CD4-positive, alpha-beta T cell treated with Interleukin-2 at 100 ng/mL for 4 hours (primary cell): ENCODE data around the gene PRSS56.
"Not testable (repeated sequence)": the region's sequence is repeated elsewhere in the genome, so short reads cannot be mapped to it uniquely, and the experiment has no call there.

Source experiments
- DNase-seq: peaks from one replicate; pipeline ENCODE4 v3.0.0-alpha.2; 2020; ENCODE audit warnings: low spot score

Gene PRSS56

DNA sequence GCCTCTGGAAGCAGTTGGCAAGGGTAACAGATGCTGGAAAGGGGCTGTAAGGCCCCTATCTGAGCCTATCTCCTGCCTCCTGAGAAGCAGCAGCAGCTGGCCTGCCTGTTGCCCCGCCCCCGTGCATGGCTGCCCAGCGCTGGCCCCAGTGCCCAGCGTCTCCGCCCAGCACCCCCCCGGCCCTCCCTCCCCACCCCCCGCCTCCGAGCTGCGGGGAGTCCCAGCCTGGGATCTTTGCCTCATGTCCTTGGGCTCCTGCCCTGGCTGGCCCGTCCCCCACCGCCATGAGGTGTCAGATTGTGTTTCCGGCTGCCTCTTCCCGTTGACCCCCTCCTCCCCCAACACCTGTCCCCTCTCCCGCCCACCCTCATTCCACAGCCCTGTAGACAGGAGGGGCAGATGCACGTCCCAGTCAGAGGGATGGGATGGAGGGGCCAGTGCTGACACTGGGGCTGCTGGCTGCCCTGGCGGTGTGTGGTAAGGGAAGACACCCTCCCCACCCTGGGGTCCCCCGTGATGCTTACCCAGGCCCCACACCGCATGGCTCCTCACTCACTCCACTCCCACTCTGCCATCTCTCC, 5.7 kb downstream of the PRSS56 start, which contains the start of gene CHRND:
Gene CHRND (plus strand): TSS at position 370 of the 581 bp plus-strand sequence. CDS start 56 bp downstream, at position 426.
- DNase-seq, result no peak

DNA sequence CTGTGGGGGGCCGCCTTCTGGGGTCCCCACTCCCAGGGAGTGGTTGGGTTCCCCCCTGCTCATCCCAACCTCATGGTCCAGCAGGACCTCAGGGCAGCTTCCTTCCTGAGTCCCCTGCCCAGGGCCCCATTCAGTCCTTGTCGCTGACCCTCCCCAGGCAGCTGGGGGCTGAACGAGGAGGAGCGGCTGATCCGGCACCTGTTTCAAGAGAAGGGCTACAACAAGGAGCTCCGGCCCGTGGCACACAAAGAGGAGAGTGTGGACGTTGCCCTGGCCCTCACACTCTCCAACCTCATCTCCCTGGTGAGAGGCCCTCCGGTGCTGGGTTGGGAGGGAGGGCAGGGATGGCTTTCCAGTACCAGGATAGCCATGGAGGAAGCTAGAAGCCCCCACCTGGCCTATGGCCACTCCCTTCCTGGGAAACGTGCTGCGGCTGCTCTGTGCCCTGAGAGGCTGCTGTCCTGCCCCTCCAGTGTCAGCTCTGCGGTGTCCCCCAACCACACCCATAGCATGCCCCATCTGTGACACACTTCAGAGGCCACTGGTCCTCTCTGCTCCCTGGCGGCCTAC, 6.3 kb downstream of the PRSS56 start:
- no peak for DNase-seq

DNA sequence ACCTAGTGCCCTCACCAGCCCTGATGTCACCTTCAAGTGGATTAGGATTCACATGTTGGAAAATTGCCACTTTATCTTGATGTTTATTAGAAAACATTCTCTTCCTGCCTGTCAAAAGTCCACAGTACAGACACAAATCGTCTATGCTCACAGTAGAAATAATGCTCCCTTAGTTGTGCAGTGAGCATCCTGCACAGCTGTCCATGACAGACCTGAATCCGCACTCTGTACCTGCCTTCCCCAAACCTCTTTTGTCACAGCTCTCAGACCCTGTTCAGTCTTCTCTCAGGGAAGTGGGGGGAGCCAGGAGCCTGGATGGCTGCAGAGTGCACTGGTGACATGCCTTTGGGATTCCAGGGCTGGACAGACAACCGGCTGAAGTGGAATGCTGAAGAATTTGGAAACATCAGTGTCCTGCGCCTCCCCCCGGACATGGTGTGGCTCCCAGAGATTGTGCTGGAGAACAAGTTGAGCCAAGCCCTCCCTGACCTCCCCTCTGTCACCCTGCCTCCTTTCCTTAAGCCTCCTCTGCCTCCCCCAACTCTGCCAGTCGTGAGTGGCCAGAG, 7.8 kb downstream of the PRSS56 start:
- no peak for DNase-seq

DNA sequence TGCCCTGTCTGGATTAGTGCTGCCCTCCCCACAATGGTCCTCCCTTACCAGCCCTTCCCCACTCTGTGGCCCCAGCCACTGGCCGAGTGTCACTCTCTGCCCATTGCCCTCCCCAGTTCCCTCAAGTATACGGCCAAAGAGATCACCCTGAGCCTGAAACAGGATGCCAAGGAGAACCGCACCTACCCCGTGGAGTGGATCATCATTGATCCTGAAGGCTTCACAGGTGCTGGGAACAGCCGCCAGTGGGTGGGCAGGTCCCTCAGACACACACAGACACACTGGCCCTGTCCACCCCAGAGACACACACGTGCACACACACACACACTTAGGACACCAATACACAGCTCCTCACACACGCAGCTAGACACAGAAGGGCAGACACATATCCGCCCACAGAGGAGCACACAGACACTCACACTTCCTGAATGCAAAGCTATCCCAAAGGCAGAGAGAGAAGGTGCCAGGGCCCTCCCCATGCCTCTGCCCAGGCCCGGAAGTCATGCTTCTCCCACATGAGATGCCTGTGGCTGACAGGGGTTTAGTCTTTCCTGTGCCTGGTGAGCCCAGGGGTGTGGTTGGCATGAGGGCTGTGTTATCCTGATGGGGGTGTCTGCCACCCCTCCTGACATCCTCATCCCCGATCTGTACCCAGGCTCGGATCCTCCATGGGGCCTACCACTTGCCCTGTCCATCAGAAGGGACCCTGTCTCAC, 8.7 kb downstream of the PRSS56 start:
- no peak for DNase-seq

DNA sequence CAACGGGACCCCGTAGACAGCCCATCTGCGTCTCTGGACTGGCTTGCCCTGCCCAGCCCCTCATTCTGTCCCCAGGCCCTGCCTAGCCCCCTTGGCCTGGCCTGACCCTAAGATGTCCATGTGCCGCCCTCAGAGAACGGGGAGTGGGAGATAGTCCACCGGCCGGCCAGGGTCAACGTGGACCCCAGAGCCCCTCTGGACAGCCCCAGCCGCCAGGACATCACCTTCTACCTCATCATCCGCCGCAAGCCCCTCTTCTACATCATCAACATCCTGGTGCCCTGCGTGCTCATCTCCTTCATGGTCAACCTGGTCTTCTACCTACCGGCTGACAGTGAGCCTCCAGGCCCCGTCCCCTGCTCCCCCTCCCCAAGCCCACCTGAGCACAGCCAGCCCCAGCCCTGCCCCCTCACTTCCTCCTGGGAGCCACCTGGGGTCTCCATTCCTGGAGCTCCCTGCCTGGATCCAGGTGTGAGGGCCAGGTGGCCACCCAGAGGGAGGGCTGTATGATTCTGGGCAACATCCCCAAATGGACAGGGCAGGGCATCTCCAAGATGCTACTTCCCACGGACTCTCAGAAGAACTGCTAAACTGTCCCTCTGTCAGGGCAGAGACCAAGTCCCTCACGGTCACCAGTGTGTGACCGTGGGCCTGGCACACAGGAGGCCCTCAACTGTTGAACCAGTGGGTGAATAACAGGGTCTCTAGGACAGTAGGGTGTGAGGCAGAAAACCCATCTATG, 9.8 kb downstream of the PRSS56 start:
- DNase-seq, result no peak

DNA sequence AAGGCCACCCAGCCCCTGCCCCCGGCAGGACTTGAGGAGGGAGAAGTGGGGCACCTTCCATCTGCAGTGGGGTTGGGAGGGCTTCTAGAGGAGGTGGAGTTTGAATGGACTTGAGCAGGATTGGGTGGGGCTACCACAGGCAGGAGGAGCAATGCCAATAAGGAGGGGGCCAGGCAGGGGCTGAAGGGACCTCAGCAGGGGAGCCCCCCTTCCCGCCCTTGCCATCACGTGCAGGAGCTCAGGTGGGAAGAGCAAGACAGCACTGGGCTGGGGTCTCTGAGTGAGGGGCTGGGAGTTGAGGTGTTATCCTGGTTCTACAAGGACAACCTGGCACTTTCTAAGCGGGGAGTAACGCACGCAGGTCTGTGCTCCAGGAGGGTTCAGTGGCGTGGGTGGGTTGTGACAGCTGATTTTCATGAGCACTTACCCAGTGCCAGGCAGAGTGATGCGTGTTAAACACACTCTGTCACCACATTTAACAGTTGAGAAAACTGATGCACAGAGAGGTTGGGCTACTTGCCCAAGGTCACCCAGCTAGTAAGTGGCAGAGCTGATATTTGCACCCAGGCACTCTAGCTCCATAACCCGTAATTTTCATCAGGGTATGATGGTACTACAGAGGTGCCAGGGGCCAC, 10.6 kb downstream of the PRSS56 start:
- no peak for DNase-seq

DNA sequence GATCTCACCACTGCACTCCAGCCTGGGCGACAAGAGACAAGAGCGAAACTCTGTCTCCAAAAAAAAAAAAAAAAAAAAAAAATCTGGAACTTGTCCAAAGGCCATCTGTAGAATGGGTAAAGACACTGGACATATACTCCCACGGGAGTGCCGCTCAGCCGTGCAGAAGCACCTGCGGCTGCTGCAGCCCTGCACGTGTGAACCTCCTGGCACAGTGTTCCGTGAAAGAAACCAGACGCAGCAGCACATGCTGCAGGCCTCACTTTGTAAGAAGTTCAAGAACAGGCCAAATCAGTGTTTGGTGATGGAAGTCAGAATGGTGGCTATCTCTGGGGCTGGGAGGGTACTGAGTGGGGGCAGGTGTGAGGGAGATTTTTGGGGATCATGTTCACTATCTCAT, 12.2 kb downstream of the PRSS56 start:
- DNase-seq, result no peak

DNA sequence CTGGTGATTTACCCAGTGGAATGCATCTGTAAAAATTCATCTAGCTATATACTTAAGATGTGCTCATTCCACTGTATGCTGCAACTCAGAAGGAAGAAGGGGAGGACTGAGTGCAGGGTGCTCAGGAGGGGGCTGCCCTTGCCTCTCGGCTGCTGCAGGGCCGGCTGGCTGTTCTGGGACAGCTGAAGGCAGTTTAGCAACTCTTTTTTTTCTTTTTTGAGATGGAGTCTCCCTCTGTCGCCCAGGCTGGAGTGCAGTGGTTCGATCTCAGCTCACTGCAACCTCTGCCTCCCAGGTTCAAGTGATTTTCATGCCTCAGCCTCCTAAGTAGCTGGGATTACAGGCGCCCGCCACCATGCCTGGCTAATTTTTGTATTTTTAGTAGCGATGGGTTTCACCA, 12.6 kb downstream of the PRSS56 start:
- not testable (repeated sequence) for DNase-seq

DNA sequence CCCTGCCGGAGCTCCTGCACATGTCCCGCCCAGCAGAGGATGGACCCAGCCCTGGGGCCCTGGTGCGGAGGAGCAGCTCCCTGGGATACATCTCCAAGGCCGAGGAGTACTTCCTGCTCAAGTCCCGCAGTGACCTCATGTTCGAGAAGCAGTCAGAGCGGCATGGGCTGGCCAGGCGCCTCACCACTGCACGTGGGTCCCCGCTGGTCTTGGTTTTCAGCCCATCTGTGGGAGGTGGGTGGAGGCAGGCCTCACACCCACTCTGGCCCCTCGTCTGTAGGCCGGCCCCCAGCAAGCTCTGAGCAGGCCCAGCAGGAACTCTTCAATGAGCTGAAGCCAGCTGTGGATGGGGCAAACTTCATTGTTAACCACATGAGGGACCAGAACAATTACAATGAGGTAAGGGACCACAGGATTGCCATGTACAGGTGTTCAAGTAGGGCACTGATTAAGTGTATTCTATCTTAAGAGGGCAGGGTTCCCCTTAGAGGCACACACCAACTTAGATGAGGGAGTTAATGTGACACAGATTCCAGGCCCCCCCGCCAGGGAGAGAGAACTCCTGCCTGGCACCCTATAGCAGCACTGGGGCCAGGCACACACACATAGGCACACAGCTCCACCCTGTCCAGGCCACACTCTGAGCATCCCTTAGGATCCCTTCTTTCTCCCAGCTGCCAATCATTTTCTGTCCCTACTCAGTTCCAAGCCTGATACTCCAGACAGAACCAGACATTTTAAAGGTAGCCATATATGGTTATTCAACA, 13.9 kb downstream of the PRSS56 start:
- no peak for DNase-seq

DNA sequence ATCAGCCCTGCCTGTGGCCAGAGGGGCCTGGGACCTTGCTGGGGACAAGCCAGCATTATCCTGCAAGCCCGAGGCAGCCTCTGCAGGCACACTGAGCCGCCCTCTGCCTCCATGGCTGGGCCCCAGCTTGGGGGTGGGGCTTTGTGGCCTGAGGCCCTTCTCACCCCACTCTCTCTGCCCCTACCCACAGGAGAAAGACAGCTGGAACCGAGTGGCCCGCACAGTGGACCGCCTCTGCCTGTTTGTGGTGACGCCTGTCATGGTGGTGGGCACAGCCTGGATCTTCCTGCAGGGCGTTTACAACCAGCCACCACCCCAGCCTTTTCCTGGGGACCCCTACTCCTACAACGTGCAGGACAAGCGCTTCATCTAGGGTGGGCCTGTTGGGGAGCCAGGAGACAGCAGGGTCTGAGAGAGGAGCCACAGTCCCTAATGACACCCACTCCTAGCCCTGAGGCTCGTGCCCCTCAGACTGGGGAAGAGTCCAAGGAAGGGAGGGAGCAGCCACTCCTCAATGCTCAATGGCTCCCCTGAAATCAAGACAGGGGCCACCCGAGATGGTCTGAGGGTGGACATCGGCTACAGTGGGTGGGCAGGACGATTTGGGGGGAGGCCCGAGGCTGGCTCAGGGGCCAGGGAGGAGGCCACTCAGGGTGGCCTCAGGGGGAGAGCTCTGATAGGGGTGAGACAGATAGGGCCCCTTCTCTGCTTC, 14.9 kb downstream of the PRSS56 start:
- no peak for DNase-seq

DNA sequence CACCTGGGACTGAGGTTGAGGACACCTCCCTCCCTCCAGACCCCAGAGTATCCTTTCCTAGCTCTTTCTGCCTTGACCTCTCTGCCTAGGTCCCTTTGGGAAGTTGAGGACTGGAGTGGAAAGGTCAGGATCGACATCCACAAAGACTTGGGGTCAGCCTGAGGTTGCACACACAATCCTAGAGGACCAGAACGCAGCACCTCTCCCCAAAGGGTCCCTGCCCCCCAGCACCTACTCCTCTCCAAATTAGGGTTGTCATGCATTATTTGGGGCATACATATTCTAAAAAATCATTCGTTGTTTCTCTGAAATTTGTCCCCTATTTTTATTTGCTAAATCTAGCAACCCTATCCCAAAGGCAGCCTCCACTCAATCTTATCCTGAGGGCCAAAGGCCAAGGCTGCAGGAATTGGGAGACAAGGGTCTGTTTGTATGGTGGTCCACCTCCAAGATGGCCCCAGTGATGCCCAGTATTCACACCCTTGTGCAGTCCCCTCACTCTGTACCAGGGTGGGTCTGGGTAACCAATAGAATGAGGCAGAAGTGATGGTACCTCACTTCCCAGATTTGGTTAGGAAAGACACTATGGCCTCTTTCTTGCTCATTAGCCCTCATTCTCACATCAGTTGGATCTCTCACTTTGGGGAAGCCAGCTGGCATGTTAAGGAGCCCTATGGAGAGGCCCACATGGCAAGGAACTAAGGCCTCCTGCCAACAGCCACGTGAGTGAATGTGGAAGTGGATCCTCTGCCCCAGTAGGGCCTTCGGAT, 15.8 kb downstream of the PRSS56 start:
- no peak for DNase-seq

DNA sequence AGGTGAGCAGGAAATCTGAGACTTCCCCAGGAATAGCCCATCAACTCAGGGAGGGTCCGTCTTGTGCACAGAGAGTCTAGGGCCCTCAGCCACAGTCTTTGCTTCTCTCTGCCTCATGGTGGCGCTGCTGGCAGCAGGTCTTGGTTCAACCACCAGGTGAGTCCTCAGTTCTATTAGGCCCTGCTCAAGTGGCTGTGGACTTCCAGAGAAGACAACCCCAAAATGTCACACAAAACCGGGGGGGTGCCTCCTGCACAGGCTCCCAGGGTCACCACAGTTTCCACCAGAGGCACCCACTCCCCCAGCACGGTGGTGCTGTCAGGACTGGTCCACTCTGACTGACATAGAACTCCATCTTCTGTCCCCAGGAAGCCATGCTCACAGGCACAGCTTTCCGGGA, 16.9 kb downstream of the PRSS56 start:
- no peak for DNase-seq

DNA sequence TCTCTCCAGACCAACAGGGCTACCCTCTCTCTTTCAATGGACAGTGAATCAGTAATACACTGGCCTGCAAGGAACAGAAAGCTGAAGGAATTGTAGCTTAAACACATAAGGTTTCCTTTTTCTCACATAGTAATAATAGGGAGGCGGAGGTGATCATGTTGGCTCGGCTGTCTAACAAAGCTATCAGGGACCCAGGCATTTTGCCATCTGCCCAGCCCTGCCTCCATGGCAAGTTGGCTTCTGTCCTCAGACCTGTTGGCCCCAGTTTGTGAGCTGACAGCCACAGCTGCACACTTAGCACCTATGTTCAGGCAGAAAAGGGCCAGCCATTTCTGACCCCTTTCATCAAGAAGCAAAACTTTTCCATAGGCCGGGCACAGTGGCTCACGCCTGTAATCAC, 17.3 kb downstream of the PRSS56 start:
- DNase-seq, result no peak

DNA sequence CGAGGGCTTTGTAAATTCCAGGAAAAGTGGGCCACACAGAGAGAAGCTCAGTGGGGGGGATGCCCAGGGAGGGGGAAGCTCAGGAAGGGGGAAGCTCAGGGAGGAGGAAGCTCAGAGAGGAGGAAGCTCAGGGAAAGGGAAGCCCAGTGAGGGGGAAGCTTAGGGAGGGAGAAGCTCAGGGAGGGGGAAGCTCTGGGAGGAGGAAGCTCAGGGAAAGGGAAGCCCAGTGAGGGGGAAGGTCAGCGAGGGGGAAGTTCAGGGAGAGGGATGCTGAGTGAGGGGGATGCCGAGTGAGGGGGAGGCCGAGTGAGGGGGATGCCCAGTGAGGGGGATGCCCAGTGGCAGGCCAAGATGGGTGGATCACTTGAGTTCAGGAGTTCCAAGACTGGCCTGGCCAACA, 18.5 kb downstream of the PRSS56 start:
- DNase-seq, result no peak

DNA sequence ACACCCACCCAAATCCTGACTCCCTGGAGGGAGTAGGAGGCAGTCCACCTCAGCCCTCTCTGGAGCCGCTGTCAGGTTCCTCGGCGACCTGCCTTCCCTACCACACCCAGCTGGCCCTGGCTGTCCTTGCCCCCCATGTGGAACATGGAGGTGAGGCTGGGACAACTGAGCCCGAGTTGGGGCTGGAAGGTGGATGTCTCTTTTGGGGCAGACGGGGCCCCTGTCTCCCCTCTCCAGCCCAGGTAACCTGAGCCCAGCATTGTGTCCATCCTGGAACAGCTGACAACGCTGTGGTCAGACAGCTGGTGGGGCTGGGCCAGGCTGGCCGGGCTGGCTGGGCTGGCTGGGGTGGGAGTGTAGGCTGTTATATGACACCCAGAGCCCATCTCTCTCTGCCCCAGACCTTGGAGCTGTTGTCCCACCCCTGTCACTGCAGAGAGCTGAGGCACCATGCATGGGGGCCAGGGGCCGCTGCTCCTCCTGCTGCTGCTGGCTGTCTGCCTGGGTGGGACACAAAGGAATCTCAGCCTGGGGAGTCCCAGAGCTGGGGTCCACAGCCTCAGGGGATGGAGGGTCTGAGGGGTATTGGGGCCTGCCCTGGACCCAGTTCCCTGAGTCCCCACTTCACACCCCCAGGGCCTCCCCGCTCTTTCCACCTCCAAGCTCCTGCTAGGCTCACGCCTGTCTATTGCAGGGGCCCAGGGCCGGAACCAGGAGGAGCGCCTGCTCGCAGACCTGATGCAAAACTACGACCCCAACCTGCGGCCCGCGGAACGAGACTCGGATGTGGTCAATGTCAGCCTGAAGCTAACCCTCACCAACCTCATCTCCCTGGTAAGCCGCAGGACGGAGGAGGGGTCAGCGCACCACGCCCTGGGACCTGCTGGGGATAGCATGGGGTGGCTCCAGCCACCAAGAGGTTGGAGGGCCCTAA, 19.4 kb downstream of the PRSS56 start, which contains the start of gene CHRNG:
Gene CHRNG (plus strand): TSS at position 395 of the 934 bp plus-strand sequence. CDS start 56 bp downstream, at position 451.
- no peak for DNase-seq

DNA sequence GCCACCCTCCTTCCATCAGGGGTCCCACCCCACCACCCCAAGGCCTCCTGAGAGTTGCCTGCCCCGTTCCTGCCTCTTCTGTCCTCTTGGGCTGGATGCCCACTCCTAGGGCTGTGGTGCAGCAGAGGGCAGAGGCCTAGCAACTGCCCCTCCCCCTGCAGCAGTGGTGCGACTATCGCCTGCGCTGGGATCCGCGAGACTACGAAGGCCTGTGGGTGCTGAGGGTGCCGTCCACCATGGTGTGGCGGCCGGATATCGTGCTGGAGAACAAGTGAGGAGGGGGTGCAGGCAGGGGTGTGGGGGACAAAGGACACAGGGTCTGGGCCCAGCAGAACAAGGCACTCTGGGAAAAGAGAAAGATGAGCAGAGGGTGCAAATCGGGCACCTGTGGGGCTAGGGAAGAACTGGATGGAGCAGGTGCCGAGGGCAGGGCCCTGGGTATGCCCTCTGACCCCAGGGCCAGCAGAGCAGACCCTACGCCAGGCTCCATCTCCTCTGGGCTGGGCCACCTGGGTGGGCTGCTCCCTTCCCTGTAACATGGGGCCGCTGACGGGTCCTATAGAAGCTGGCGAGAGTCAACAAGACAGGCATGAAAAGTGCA, 20.4 kb downstream of the PRSS56 start:
- no peak for DNase-seq

DNA sequence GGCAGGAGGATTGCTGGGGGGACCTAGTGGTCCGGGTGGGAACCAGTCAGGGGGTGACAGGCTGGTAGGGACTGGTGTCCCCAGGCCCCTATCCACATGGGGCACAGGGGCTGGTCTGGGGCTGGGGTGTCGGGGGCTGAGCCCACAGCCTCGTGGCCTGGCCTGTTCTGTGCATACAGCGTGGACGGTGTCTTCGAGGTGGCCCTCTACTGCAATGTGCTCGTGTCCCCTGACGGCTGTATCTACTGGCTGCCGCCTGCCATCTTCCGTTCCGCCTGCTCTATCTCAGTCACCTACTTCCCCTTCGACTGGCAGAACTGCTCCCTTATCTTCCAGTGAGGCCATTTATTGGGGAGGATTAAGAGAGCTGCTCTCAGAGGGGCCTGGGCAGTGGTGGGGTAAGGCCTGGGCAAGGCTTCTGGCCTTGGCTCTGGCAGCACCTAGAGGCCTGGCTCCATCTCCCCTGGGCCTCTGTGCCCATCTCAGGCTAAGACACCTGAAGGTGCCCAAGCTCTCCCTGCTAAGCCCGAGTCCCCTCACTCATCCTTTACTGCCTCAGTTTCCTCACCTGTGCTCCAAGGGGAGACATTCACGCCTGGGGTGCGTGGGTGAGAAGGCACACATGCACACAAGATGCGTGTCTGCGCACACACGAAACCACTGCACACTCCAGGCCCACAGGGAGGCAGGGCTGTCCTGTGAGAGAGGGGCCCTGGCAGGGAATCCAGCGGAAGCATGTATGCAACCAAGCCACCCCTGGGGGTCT, 21.2 kb downstream of the PRSS56 start:
- no peak for DNase-seq
